Measurements from ENCODE around the gene ABTB2.

DNA sequence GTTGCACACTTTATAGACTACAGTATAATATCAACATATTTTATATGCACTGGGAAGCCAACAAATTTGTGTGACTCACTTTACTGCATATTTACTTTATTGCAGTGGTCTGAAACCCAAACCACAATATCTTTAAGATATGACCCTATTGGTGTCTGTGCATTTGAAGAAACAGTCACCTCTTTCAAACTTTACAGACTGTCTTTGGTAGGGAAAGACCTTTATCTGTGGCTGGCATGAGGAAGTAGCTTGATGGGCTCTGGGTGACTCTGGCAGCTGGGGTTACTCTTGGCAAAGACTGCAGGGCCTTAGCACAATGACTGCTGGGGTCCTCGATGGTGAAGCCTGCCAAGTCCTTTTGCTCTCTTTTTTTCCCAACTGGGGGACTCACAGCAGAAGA is 21.3 kb upstream of the ABTB2 start:
- TF ChIP-seq, protein P1, sequence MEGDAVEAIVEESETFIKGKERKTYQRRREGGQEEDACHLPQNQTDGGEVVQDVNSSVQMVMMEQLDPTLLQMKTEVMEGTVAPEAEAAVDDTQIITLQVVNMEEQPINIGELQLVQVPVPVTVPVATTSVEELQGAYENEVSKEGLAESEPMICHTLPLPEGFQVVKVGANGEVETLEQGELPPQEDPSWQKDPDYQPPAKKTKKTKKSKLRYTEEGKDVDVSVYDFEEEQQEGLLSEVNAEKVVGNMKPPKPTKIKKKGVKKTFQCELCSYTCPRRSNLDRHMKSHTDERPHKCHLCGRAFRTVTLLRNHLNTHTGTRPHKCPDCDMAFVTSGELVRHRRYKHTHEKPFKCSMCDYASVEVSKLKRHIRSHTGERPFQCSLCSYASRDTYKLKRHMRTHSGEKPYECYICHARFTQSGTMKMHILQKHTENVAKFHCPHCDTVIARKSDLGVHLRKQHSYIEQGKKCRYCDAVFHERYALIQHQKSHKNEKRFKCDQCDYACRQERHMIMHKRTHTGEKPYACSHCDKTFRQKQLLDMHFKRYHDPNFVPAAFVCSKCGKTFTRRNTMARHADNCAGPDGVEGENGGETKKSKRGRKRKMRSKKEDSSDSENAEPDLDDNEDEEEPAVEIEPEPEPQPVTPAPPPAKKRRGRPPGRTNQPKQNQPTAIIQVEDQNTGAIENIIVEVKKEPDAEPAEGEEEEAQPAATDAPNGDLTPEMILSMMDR (conservative IDR thresholded peaks at IDR 0.05; ENCODE audit: low read depth, low read length), result no peak
- no peak for TF ChIP-seq EZH2 (IDR thresholded peaks at IDR 0.05; ENCODE audit: borderline replicate concordance, low read depth, low read length, poor library complexity, severe bottlenecking)

Data from A673 (cell line).